NCI-H2196 (cell line): ENCODE measurements around the gene SDK1.

ENCODE experiments used
- DNase-seq: peaks from one replicate; lab custom pipeline; 2025; ENCODE audit not compliant: unreplicated experiment; lab: John Stamatoyannopoulos, UW

SDK1 gene

DNA sequence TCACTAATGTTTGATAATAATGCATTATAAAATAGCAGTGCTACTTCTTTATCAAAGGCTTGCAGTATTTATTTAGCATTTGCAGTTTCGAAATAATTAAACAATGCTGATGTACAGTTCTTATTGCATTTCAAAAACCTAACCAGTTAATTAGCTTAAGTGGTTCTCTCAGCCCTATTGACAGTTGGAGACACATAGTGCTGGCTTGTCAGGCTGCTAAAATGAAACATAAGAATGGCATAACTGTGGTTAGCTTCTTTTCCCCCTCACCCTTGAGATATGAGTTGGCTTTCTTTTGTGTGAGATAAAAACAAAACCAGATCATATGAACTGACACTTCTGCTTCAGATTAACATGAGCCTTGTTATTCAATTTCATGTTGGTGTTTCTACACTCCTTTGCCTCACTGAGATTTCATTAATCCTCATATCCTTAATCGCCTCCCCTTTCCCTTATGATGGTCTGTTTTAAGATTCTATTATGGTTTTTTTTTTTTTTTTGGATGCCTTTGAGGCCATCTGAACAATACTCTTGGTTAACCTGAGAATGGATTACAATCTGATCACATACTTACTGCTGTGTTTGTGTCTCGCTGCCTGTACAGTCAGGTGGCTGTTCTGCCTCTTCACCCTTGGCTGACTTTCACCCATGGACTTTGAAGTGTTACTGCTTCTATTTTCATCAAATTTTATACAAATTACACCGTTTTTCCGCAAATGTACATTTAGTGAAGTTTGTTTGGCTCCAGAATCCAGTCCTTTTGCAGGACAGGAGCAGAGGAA lies 108.0 kb downstream of the SDK1 start:
- no peak for DNase-seq

DNA sequence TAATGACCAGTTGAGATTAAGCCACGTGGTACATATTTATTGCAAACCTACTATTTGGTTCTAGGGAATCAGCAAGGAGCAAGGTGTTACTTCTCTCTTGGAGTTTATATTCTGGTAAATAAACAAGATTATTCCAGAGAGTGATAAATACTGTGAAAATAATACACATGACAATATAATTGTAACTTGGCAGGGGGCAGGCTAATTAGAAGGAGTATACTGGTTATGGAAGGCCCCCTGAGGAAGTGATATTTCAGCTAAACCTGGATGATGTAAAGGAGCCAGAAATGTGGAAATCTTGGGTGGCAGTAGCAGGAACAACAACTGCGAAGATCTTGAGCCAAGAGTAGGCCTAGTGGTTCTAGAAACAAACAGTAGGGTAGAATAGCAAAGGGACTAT lies 111.8 kb downstream of the SDK1 start:
- no peak for DNase-seq

DNA sequence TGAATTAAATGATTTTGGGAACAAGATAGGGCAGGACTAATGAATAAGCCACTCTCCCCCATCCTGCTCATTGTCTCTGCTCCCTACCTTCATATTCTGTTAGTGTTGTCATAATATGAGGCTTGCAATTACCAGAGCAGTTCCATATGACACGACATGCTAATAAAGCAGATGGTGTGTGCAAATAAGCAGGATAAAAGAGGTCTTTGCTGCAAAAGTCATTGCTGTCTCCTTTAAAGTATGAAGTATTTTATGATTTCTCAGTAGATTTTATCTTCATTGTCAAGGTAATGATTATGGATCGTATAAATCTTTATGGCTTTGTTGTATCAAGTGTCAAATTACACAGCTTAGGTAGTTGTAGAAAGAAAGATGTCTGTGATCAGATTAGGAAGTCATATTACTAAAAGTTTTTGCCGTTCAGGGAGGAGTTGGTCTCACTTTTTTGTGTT lies 114.8 kb downstream of the SDK1 start:
- DNase-seq: no peak

DNA sequence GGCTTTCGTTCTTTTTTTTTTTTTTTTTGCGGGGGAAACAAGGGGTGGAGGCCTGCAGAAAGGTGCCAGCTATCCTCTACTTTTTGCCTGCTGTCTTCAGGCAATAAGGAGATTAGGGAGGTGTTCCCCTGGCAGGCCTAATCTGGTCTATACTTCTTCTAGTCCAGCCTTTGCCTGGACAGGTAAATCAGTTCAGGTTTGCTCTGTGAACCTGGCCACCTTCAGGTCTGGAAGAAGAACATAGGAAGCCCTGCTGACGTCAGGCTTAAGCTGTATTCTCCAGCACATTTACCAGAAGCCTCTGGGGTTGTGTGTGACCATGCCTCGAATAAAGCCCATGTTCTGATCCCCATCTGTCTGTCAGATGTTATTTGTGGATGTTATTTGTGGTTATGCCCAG lies 115.4 kb downstream of the SDK1 start:
- DNase-seq: no peak

DNA sequence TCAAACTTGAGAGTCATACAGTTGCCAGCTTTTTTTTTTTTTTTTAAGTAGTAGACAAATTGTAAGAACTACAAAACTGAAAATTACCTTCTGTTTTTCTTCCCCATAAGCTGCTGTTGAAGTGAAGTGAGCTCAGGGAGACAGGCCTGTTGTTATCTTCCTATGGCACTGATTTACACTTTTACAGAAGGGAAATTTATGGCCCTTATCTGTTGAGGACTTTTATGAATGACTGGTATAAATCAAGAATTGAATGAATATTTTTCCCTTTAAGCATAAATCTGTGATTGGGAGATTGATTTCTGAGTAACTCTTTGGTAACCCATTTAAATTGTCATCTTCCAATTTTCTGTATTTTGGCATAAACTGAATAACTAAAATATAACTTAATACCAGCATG lies 124.0 kb downstream of the SDK1 start:
- no peak for DNase-seq

DNA sequence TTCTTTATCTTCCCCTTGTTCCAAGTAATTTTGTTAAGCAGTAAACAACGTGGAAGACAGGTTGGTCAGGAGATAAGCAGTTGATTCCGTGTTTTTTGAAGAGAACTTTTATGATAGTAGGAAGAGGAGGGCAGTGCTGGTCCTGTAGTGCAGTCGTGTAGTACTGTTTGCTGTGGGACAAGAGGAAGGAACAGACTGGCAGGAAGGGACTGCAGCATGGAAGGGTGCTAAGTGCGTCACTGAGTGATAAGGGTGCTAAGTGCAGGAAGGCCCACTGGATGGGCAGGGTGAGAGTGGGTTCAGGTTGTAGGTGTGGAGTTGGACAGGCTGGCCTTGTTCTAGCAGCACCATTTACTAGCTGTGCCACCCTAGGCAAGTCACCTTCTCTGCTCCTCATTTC lies 125.0 kb downstream of the SDK1 start:
- DNase-seq: no peak

DNA sequence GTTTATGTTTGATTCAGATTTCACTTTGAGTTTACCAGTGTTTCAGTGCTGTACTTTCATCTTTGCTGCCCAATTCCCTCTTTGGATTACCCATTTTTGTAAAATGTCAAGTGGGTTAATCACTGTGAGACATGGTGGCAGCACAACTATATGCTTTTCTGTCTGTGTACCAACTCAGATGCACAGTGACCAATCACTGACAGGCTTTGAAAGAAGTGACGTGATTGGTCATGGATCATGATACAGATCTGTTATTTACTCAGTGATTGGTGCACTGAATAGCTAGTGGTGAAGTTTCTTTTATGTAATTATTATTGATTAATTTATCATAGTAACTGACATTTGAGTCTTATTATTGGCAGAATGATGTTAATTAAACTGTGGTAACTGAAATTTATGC lies 126.9 kb downstream of the SDK1 start:
- DNase-seq: no peak

DNA sequence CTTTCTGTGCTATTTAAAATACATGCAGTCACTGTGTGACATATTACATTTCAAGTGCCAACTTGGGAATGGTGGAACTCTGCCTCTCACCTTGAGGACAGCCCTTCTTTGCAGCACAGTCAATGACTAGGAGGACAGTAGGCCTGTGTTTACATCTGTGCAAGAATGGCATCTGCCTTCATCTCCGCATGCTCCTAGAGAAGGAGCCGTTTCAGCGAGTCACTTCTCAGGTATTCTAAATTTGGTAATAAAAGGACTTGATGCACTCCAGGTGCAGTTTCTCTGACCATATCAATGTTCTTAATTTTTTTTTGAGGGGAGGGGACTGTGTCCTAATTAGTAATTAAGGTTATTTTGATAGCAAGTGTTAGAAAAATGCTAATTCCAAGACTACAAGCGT lies 128.9 kb downstream of the SDK1 start:
- DNase-seq: no peak

DNA sequence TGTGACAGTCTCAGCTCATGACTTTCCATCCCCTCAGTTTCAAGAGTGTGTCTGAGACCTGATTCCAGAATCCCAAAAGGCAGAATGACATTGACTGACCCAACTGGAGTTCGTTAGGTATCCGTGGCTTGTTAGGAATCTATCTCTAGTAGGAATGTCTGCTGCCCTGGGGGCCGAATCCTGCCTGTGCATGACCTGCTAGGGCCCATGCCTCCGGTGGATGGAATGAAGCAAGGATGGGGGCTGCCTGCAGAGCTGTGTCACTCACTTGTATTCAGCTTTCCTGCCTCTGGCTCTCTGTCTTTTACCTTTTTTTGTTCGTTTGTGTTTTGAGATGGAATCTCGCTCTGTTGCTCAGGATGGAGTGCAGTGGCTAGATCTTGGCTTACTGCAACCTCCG lies 129.5 kb downstream of the SDK1 start:
- no peak for DNase-seq

DNA sequence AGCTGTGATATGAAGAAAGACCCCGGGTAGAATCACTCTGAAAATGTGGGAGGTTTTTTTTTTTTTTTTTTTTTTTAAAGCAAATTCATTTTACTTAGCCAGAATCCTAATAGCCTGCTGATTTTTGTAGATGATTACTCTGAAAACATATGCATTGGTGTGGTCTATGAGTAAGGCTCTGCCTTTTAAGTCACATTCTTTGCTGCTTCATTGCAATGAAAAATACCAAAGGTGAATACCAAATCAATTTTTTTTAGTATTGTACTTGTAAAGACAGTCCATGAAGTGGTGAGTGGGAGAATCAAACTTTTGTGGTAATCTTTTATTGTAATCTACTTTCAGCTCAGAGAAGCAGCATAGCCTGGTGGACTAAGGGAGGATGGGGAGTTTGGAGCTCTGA lies 130.3 kb downstream of the SDK1 start:
- DNase-seq: no peak

DNA sequence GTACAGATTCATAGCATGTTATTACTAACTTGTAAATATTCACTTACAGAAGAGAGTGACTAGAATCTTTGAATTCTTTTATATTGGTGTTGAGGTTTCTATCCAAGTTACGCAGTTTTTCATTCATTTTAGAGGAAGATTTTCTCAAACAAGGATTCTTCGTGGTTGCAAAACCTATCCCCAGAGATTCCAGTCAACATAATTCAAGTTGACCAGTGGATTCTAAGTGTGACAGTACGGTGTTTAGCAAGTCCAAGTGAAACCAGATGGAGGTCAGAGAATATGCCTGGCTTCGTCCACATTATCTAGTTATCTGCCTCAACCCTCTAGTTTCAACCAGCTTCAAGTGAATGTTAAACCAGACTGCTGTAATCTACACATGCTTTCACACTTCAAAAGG lies 131.9 kb downstream of the SDK1 start:
- no peak for DNase-seq

DNA sequence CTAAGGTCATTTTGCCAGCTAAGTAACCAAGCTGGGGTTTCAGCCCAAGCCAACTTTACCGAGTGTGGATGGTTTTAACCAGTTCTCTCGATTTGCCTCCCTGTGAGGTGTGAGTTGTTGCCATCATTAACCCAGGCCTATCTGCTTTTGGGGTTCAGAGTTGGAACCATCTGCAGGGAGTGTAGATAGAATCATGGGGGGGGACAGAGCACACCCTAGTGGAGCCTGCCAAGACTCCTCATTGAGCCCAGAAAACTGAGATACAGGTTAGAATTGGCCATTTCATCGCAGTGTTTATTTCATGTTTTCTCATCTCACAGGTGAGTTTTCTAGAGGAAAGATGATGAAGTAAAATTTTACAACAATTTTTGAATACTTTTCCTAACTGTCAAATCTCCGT lies 133.6 kb downstream of the SDK1 start:
- DNase-seq: no peak

DNA sequence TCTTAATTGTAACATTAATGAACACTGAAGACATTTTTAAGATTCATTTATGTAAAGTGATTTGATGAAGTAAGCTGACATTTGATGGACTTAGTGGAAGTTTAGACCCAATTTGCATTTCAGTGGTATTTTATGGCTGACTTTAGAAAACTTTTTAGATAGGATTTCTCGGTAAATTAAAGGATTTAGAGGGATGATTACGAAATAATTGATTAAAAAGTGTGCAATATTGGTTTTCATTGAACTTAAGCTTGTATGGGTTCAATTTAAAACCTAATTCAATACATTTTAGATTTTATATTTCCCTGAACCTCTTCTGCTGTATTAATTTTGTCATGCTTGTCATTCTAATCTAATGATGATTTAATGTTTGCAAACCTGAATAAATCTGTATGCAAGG lies 135.1 kb downstream of the SDK1 start:
- DNase-seq: no peak

DNA sequence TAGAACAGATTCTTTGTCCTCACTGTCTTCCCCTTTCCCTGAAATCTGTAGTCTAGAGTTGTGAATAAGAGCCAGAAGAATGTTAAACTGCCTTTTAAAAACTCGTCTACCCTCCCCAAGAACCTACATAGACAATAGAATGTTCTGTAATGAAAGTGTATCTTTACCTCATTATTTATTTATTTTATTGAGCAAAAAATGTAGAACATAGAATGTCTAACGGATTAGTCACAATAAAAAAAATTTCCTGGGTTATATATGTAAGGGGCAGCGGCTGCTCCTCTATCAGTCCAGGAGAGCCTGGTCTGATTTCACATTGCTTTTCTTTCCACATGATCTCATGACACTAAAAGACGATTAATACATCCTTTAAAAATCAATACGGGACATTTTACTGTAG lies 135.7 kb downstream of the SDK1 start:
- no peak for DNase-seq

DNA sequence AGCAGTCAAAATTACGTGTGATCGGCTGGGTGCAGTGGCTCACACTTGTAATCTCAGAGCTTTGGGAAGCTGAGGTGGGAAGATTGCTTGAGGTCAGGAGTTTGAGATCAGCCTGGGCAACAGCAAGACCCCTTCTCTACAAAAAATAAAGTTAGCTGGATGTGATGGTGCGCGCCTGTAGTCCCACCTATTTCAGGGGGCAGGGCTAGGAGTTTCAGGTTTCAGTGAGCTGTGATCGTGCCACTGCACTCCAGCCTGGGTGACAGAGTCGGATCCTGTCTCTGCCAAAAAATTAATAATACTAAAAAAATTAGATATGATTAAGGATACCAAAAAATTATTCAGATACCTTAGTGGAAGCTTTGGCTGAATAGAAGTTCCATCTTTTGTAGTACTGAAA lies 136.4 kb downstream of the SDK1 start:
- DNase-seq: no peak

DNA sequence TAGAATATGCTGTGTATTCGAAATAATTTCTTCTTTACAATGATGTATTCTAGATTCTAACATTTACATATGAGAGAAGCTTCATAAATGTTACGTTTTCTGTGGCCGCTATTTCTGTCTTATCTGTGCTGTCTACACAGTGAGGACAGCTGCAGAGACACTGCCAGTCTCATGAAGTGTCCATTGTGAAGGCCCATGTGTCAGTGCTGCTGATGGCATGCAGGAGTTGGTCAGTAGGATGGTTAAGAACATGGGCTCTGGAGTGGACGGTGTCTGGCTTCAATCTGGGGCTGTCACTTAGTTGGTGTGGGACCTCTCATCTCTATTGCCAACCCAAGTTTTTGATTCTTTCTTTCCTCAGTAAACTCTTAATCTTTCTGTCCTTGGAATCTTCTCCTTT lies 137.3 kb downstream of the SDK1 start:
- no peak for DNase-seq

DNA sequence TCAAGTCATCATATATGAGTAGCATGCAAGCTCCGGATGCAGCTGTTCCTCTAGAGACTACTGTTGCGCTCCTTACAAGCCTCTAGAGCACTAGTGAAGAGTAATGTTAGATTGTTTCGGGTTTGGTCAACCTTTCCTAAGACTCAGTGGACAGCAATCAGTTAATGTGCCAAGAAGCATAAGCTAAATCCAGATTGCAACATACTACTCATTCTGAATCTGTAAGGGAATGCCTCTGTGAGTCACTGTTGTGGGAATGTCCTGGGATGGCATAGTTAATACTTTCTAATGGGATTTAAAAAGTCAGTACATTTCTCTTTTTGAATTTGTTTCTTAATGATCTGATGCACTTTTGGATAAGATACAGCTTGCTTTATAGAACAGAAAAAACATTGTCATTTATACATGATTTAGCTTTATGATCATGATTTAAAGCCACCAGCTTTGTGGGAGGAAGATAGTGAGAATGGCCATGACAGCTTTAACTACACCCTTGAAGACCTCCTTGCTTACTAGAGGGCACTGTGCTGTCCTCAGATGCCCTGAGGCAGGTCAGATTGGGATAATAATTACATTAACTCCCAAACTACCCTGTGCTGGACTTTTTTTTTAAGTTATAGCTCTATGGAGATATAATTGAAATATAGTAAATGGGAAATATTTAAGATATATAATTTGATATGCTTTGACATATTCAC lies 138.4 kb downstream of the SDK1 start:
- DNase-seq: no peak

DNA sequence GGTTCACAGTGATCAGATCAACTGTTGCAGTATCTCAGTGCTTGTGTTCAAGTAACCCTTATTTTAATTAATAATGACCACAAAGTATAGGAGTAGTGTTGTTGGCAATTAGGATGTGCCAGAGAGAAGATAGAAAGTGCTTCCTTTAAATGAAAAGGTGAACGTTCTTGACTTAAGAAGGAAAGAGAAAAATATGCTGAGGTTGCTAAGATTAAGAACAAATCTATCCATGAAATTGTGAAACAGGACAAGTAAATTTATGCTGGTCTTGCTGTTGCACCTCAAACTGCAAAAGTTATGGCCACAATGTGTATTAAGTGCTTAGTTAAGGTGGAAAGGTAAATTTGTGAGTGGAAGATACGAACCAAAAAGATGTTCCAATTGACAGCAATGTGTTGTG lies 139.5 kb downstream of the SDK1 start:
- DNase-seq: no peak

DNA sequence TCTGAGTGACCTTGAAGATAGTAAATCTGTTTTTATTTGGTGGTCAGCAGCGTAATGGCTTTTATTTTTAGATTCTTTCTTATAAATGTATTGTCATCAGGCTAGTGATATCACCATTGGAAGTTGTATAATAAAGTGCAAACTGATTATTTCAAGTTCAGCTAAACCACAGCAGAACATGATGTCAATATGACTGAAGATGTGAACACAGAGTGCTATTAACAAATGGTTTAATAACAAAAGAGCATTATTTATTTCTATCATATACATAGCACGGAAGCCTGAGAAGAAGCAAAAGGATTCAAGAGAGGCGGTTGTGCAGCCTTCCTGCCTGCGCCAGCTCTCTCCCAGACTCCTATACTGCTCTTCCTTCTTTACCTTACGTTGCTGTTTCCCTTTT lies 142.7 kb downstream of the SDK1 start:
- DNase-seq: no peak

DNA sequence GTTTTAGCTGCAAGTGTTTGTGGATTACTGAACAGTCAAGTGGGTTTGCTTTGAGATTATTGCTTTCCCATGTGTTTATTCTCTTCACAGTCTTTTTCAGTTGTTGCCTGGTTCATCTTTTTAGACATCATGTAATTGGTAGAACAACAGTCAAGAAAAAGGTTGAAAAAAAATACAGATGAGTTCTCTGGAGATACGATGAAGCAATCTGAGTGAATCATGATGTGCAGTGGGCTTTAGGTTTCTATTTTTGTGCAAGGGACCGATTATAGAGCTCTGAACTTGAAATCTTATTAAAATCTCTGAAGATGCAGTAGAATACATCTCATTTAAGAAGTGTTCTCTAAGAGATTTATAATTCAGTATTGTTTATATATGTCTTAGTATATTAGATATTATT lies 145.7 kb downstream of the SDK1 start:
- no peak for DNase-seq

DNA sequence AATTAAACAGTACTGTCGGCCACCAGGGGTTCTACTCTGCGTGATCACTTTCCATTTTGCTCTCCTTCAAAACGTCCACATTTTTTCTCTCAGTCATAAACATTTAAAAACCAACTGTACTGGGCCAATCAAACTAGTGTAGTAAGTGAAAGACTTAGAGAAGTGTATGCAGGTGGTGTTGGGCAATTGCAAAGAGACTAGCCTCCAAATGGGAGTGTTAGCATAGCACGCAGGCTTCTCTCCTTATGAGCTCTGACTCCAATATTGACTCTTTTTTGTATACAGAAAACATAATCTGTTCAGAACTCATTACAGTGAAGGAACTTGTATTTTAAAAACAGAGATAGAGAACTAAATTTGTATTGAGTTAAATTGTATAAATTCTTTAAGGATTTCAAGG lies 150.6 kb downstream of the SDK1 start:
- DNase-seq: no peak

DNA sequence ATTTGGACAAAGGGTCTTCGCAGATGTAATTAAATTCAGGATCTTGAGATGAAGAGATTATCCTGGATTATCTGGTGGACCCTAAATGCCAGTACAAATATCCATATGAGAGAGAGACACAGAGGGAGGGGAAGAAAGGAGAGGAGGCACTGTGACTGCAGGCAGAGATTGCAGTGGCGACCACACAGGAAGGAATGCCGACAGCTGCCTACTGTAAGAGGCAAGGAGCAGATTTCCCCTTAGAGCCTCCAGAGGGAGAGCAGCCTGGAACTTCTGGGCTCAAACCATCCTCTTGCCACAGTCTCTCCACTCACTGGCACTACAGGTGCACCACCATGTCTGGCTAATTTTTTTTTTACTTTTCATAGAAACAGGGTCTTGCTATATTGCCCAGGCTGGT lies 152.3 kb downstream of the SDK1 start:
- no peak for DNase-seq
